ENCODE measurements around the gene ARHGEF17.

ARHGEF17 gene

DNA sequence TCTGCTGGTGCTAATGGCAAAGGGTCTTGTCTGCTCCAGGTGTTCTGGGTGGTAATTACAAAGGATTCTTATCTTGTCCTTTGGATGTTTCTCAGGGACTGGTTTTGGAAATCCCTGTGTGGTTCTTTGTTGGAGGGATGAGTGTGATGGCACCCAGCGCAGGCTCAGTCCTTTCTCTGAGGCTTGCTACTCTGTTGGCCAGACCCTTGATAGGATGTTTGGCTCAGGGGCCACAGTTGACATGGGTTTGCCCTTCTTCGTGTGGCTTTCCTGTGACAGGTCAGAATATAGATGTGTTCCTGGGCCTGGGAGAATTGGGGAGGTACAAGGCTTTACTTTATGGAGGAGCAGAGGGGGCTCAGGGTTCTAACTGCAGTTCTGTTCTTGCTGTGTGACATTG, 4.0 kb downstream of the ARHGEF17 start:
- no peak for DNase-seq (ENCODE audit: low read depth, low spot score)

- DNase-seq (ENCODE audit: low read depth, low spot score), result no peak
Measured at GRCh38 chr11:73312851-73313327, 4.8 kb downstream of the ARHGEF17 start.

GRCh38 chr11:73313652-73314051, 5.6 kb downstream of the ARHGEF17 start:
- DNase-seq (ENCODE audit: low read depth, low spot score), result no peak

GRCh38 chr11:73314117-73314961, 6.3 kb downstream of the ARHGEF17 start:
- DNase-seq (ENCODE audit: low read depth, low spot score), result no peak

GRCh38 chr11:73315293-73316020, 7.4 kb downstream of the ARHGEF17 start:
- DNase-seq (ENCODE audit: low read depth, low spot score), result no peak

DNA sequence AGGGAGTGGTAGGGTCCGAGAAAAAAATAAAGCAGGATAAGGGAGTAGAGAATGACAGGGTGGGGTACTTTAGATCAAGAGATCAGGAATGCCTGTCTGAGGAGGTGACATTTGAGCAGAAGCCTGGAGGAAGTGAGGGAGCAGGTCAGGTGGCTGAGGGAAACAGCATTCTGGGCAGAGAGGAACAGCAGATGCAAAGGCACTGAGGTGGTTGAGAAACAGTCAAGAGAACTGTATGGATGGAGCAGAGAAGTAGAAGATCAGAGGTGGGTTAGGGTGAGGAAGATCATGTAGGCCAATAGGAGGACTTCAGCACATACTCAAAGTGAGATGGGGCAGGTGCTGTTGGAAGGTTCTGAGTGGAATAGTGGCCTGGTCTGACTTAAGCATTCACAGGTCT, 8.3 kb downstream of the ARHGEF17 start:
- DNase-seq (ENCODE audit: low read depth, low spot score), result no peak

GRCh38 chr11:73317373-73317772, 9.3 kb downstream of the ARHGEF17 start:
- no peak for DNase-seq (ENCODE audit: low read depth, low spot score)

GRCh38 chr11:73317803-73318202, 9.7 kb downstream of the ARHGEF17 start:
- DNase-seq (ENCODE audit: low read depth, low spot score), result no peak

- DNase-seq (ENCODE audit: low read depth, low spot score), result no peak
Measured at GRCh38 chr11:73318501-73319011, 10.5 kb downstream of the ARHGEF17 start.

GRCh38 chr11:73320763-73321603, 12.9 kb downstream of the ARHGEF17 start:
- no peak for DNase-seq (ENCODE audit: low read depth, low spot score)

DNA sequence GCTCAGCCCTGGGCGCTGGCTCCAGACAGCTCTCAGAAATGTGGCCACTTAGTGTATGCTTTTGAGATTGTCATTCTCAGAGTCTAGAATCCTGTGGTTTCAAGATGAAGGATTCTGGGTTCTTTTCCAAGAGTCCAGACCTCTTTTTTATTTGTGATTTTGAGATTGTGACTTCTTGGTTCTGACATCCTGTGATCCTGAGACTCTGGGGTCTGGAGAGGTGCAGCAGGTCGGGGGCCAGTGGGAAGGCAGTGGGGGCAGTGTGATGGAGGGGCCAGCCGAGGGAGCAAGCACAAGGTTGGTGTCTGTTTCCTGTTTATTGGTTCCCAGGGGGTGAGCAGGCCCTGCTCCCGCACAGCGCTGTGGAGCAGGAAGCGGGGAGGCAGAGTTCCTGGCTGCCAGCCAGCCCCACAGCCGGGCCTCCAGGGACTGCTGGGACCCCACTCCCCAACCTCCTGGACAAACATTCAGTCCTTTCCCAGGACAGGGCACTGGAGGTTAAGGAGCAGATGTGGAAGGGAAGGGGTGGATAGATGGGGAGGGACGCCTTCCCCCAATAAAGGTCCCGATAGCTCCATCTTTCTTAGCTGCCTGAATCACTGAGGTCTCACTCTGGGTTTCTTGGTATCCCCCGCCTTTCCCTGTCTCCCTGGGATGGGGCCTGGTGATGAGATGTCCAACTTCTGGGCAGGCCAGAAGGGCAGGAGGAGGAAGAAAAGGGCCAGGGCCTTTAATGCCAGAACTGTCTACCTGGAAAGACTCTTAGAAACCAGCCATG, 13.7 kb downstream of the ARHGEF17 start:
- no peak for DNase-seq (ENCODE audit: low read depth, low spot score)

- DNase-seq (ENCODE audit: low read depth, low spot score), result no peak
Measured at GRCh38 chr11:73322382-73323306, 14.6 kb downstream of the ARHGEF17 start.

GRCh38 chr11:73323464-73323863, 15.4 kb downstream of the ARHGEF17 start:
- DNase-seq (ENCODE audit: low read depth, low spot score), result no peak

DNA sequence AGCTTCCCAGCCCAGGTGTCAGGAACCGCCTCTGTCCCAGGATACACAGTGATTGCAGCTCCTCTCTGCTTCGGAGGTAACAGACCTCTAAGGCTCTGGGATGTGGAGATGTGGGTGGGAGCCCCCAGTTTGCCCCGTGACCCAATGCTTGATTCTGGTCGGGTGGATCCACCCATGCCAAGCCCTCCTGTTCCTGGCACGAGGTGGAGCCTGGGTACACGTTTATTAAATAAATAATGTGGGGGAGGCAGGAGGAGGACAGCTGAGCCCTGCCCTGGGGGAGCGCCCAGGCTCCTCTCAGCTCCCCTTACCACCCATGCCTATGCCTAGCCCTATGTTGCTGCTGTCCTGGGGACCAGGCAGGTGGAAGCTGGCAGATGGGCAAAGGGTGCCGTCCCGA, 16.0 kb downstream of the ARHGEF17 start:
- DNase-seq (ENCODE audit: low read depth, low spot score), result no peak

GRCh38 chr11:73324665-73325035, 16.6 kb downstream of the ARHGEF17 start:
- no peak for DNase-seq (ENCODE audit: low read depth, low spot score)

- DNase-seq (ENCODE audit: low read depth, low spot score), result no peak
Measured at GRCh38 chr11:73325036-73325981, 17.2 kb downstream of the ARHGEF17 start.

GRCh38 chr11:73326929-73327811, 19.1 kb downstream of the ARHGEF17 start:
- no peak for DNase-seq (ENCODE audit: low read depth, low spot score)

Data from iPS DF 19.7 (cell line).